IMR-90 (cell line): Measurements from ENCODE around the gene SLC16A4. TPM values are rescaled to one million over a fixed set of nuclear protein-coding genes. Genes with fewer than 3 reads are reported as not detected.

Experiments
- ATAC-seq: fragments of 200-7000 bp; cut with Tn5 transposase; 2 replicates; pipeline ENCODE4 v1.9.1; 2020; ENCODE audit warnings: low read depth, mild to moderate bottlenecking, moderate library complexity
- BruUV-seq: library from RNA; stranded (reverse); fragments of 400-500 nt; replicated peaks from 2 replicates; lab custom pipeline; 2021; lab: Mats Ljungman, UMichigan
- CTCF ChIA-PET: fragments of 300-600 bp; formaldehyde crosslinking; extraction: SDS; loops from one replicate; lab custom pipeline; 2021; ENCODE audit warnings: antibody characterized with exemption; lab: Yijun Ruan, JAX
- POLR2A ChIA-PET: fragments of 300-600 bp; sonication (Branson Sonifier 250); formaldehyde crosslinking; loops from one replicate; lab custom pipeline; 2022; ENCODE audit warnings: antibody characterized with exemption; ENCODE audit not compliant: unreplicated experiment; lab: Charles Lee
- DNase-seq: peaks from one replicate; pipeline ENCODE4 v3.0.0; 2013
- H2AFZ ChIP-seq: replicated peaks from 2 replicates; pipeline ENCODE3; 2013; ENCODE audit warnings: low read length, mild to moderate bottlenecking; ENCODE audit not compliant: poor library complexity
- H2AK5ac ChIP-seq: 2 replicates; pipeline ENCODE4 v1.6.1; 2013; ENCODE audit warnings: low read depth, low read length, inconsistent platforms
- H2AK9ac ChIP-seq: replicated peaks from 2 replicates; pipeline ENCODE3; 2013; ENCODE audit warnings: mild to moderate bottlenecking, low read depth, low read length, moderate library complexity; ENCODE audit not compliant: poor library complexity
- H2BK120ac ChIP-seq: 2 replicates; pipeline ENCODE4 v1.6.1; 2013; ENCODE audit warnings: low read depth, low read length, inconsistent platforms
- H2BK15ac ChIP-seq: 3 replicates; pipeline ENCODE4 v1.6.1; 2013; ENCODE audit warnings: low read depth, low read length, inconsistent platforms
- H2BK20ac ChIP-seq: 2 replicates; pipeline ENCODE4 v1.6.1; 2013; ENCODE audit warnings: low read depth, mild to moderate bottlenecking, inconsistent platforms, low read length, moderate library complexity
- H2BK5ac ChIP-seq: 2 replicates; pipeline ENCODE4 v1.6.1; 2013; ENCODE audit warnings: mild to moderate bottlenecking, low read depth, low read length, inconsistent platforms; ENCODE audit not compliant: poor library complexity, severe bottlenecking
- H3K14ac ChIP-seq: replicated peaks from 2 replicates; pipeline ENCODE4 v1.6.1; 2013; ENCODE audit warnings: low read depth, low read length, inconsistent platforms
- H3K18ac ChIP-seq: 2 replicates; pipeline ENCODE4 v1.6.1; 2013; ENCODE audit warnings: low read depth, low read length, control low read depth
- H3K23ac ChIP-seq: 2 replicates; pipeline ENCODE4 v1.6.1; 2013; ENCODE audit warnings: low read depth, low read length, inconsistent platforms
- H3K27ac ChIP-seq: 2 replicates; pipeline ENCODE4 v1.5.1; 2013; ENCODE audit warnings: mild to moderate bottlenecking, control low read depth, low read length; ENCODE audit not compliant: insufficient read depth
- H3K27me3 ChIP-seq: 2 replicates; pipeline ENCODE4 v1.6.1; 2013; ENCODE audit warnings: low read length; ENCODE audit not compliant: control insufficient read depth, insufficient read depth
- H3K36me3 ChIP-seq: 2 replicates; pipeline ENCODE4 v1.6.1; 2013; ENCODE audit warnings: low read length, mixed read lengths; ENCODE audit not compliant: control insufficient read depth, insufficient read depth
- H3K4ac ChIP-seq: 2 replicates; pipeline ENCODE4 v1.6.1; 2013; ENCODE audit warnings: low read depth, low read length, inconsistent platforms
- H3K4me1 ChIP-seq: 2 replicates; pipeline ENCODE4 v1.6.1; 2013; ENCODE audit warnings: low read length, mixed read lengths; ENCODE audit not compliant: control insufficient read depth, insufficient read depth
- H3K4me2 ChIP-seq: 2 replicates; pipeline ENCODE4 v1.6.1; 2013; ENCODE audit warnings: low read depth, mild to moderate bottlenecking, control low read depth, low read length, moderate library complexity
- H3K4me3 ChIP-seq: 2 replicates; pipeline ENCODE4 v1.5.1; 2013; ENCODE audit warnings: low read depth, mild to moderate bottlenecking, control low read depth, low read length, moderate library complexity; ENCODE audit not compliant: insufficient read depth
- H3K56ac ChIP-seq: 2 replicates; pipeline ENCODE4 v1.6.1; 2013; ENCODE audit warnings: low read length, inconsistent platforms; ENCODE audit not compliant: insufficient read depth; ENCODE audit errors: extremely low read depth
- H3K79me1 ChIP-seq, 2 experiments: 2 replicates each; pipeline ENCODE4 v1.6.1; 2013; ENCODE audit warnings: low read length in 2 of 2, inconsistent platforms in 1 of 2, low read depth in 1 of 2
- H3K9ac ChIP-seq: 2 replicates; pipeline ENCODE4 v1.6.1; 2013; ENCODE audit warnings: low read depth, low read length, control low read depth
- H3K9me1 ChIP-seq: 2 replicates; pipeline ENCODE4 v1.6.1; 2013; ENCODE audit warnings: low read length, inconsistent platforms; ENCODE audit not compliant: insufficient read depth
- H3K9me3 ChIP-seq: 2 replicates; pipeline ENCODE4 v1.6.1; 2013; ENCODE audit warnings: low read length; ENCODE audit not compliant: control insufficient read depth, insufficient read depth
- H4K20me1 ChIP-seq: 2 replicates; pipeline ENCODE4 v1.6.1; 2013; ENCODE audit warnings: low read length, inconsistent platforms; ENCODE audit not compliant: insufficient read depth
- H4K5ac ChIP-seq: 2 replicates; pipeline ENCODE4 v1.6.1; 2013; ENCODE audit warnings: mild to moderate bottlenecking, low read depth, low read length, control low read depth
- H4K8ac ChIP-seq, 2 experiments: 2 replicates each; pipeline ENCODE4 v1.6.1; 2013; ENCODE audit warnings: low read depth in 2 of 2, low read length in 2 of 2, control low read depth in 1 of 2, inconsistent platforms in 1 of 2
- H4K91ac ChIP-seq: 2 replicates; pipeline ENCODE4 v1.6.1; 2013; ENCODE audit warnings: low read depth, low read length, inconsistent platforms; ENCODE audit not compliant: insufficient read depth
- BHLHE40 ChIP-seq: fragments of 150-350 bp; IDR thresholded peaks from 2 replicates; pipeline ENCODE4 v1.6.1; 2016; ENCODE audit warnings: mild to moderate bottlenecking, low read depth, low read length
- CEBPB ChIP-seq: IDR thresholded peaks from 2 replicates; pipeline ENCODE4 v1.6.1; 2012; ENCODE audit warnings: low read depth, low read length, improper control_type of control experiment
- CHD1 ChIP-seq: IDR thresholded peaks from 2 replicates; pipeline ENCODE4 v1.6.1; 2012; ENCODE audit warnings: low read depth, low read length, improper control_type of control experiment
- ELK1 ChIP-seq: fragments of 150-350 bp; IDR thresholded peaks from 2 replicates; pipeline ENCODE4 v1.6.1; 2016; ENCODE audit warnings: low read depth, mild to moderate bottlenecking, low read length, moderate library complexity, borderline replicate concordance
- FOS ChIP-seq: fragments of 150-350 bp; IDR thresholded peaks from 2 replicates; pipeline ENCODE4 v1.6.1; 2016; ENCODE audit warnings: low read depth, low read length
- MAFK ChIP-seq: IDR thresholded peaks from 2 replicates; pipeline ENCODE4 v1.6.1; 2012; ENCODE audit warnings: low read depth, low read length, improper control_type of control experiment
- MAZ ChIP-seq: IDR thresholded peaks from 2 replicates; pipeline ENCODE4 v1.6.1; 2012; ENCODE audit warnings: low read depth, mild to moderate bottlenecking, low read length, improper control_type of control experiment, moderate library complexity, borderline replicate concordance
- MXI1 ChIP-seq: IDR thresholded peaks from 2 replicates; pipeline ENCODE4 v1.6.1; 2012; ENCODE audit warnings: low read depth, mild to moderate bottlenecking, low read length, moderate library complexity, borderline replicate concordance
- NFE2L2 ChIP-seq: fragments of 150-350 bp; IDR thresholded peaks from 2 replicates; pipeline ENCODE4 v1.6.1; 2016; ENCODE audit warnings: low read depth, mild to moderate bottlenecking, low read length
- POLR2A ChIP-seq: IDR thresholded peaks from 2 replicates; pipeline ENCODE4 v1.6.1; 2012; ENCODE audit warnings: mild to moderate bottlenecking, low read depth, low read length
- RAD21 ChIP-seq: IDR thresholded peaks from 2 replicates; pipeline ENCODE4 v1.6.1; 2012; ENCODE audit warnings: low read length, improper control_type of control experiment
- RCOR1 ChIP-seq: IDR thresholded peaks from 2 replicates; pipeline ENCODE4 v1.6.1; 2012; ENCODE audit warnings: mild to moderate bottlenecking, low read length, improper control_type of control experiment; ENCODE audit not compliant: insufficient replicate concordance
- RFX5 ChIP-seq: IDR thresholded peaks from 2 replicates; pipeline ENCODE4 v1.8.0; 2012; ENCODE audit warnings: low read depth, mild to moderate bottlenecking, low read length, moderate library complexity
- SMC3 ChIP-seq: fragments of 150-350 bp; IDR thresholded peaks from 2 replicates; pipeline ENCODE4 v1.6.1; 2016; ENCODE audit warnings: low read depth, mild to moderate bottlenecking, antibody characterized with exemption, low read length, moderate library complexity
- USF2 ChIP-seq: fragments of 150-350 bp; IDR thresholded peaks from 2 replicates; pipeline ENCODE4 v1.6.1; 2017; ENCODE audit warnings: mild to moderate bottlenecking, antibody characterized with exemption, low read length, low read depth
- WGBS, 2 experiments: methylation state at CpG; one replicate each; pipeline versions ENCODE4 v1.1.5 to v1.1.7; 2013; ENCODE audit warnings: missing lambda C conversion rate in 2 of 2; ENCODE audit not compliant: insufficient read length in 1 of 2; ENCODE audit errors: extremely low coverage in 2 of 2; 5-methylcytosine and 5-hydroxymethylcytosine counted together
- dilution Hi-C: fragments of 300-500 bp; cut with HindIII; formaldehyde crosslinking; loops from one replicate; pipeline ENCODE4 v1.14.3; 2018; ENCODE audit warnings: low sequenced_read_pairs; ENCODE audit not compliant: unreplicated experiment
- in situ Hi-C: fragments of 300-500 bp; cut with MboI; formaldehyde crosslinking; loops from 3 replicates; pipeline ENCODE4 v1.14.3; 2019; ENCODE audit warnings: low sequenced_read_pairs, inconsistent platforms, mixed read lengths
- intact Hi-C: fragments of 100-400 bp; cut with micrococcal nuclease; formaldehyde crosslinking; loops from 2 replicates; pipeline ENCODE4 v1.10.0; 2022
- polyA plus RNA-seq, 3 experiments: library from polyadenylated mRNA; depleted of rRNA; stranded (reverse); fragments of >200 nt; gene quantifications; 2 replicates each; pipeline ENCODE4 v1.2.3, GENCODE V29; 2012; ENCODE audit warnings: low replicate concordance in 1 of 3
- total RNA-seq: library from RNA; depleted of rRNA; stranded (reverse); fragments of >200 nt; gene quantifications from 2 replicates; pipeline ENCODE4 v1.2.3, GENCODE V29; 2012
- TF ChIP-seq, protein P1 (sequence below): conservative IDR thresholded peaks from 2 replicates; pipeline ENCODE4 v1.5.1; 2012; ENCODE audit warnings: mild to moderate bottlenecking, low read depth, low read length, improper control_type of control experiment

The SLC16A4 gene
- total and polyA plus RNA-seq, 2 of the 4 experiments (the other 2 are of a cell fraction) = 27.7 to 65.2 TPM

- CTCF ChIA-PET = no interaction called here
These were observed 70.7 kb downstream of the SLC16A4 start for GRCh38 chr1:110320168-110320518.

More at GRCh38 chr1:110320168-110320518, 70.7 kb downstream of the SLC16A4 start:
- H3K4ac ChIP-seq = no peak overlapping the region
- intact Hi-C loops (no loop called here), dilution Hi-C loops (no loop called here), in situ Hi-C loops (no loop called here)
- H2BK120ac ChIP-seq = no peak overlapping the region
- no peak overlapping the region for H4K5ac ChIP-seq
- H3K23ac ChIP-seq = no peak overlapping the region
- H3K9me1 ChIP-seq = no peaks in the 10 kb centered on the region
- peaks cover 11% of the 10 kb centered on the region for H3K27me3 ChIP-seq
- TF ChIP-seq RAD21 = no peak
- TF ChIP-seq, protein P1, sequence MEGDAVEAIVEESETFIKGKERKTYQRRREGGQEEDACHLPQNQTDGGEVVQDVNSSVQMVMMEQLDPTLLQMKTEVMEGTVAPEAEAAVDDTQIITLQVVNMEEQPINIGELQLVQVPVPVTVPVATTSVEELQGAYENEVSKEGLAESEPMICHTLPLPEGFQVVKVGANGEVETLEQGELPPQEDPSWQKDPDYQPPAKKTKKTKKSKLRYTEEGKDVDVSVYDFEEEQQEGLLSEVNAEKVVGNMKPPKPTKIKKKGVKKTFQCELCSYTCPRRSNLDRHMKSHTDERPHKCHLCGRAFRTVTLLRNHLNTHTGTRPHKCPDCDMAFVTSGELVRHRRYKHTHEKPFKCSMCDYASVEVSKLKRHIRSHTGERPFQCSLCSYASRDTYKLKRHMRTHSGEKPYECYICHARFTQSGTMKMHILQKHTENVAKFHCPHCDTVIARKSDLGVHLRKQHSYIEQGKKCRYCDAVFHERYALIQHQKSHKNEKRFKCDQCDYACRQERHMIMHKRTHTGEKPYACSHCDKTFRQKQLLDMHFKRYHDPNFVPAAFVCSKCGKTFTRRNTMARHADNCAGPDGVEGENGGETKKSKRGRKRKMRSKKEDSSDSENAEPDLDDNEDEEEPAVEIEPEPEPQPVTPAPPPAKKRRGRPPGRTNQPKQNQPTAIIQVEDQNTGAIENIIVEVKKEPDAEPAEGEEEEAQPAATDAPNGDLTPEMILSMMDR = no peak
- TF ChIP-seq MXI1 = no peak
- no peak for TF ChIP-seq RFX5
- TF ChIP-seq FOS = no peak
- TF ChIP-seq BHLHE40 = no peak
- no peak for TF ChIP-seq MAFK
- TF ChIP-seq SMC3 = no peak
- no peak for TF ChIP-seq USF2
- TF ChIP-seq NFE2L2 = no peak
- no peak for TF ChIP-seq CEBPB
- TF ChIP-seq RCOR1 = no peak
- TF ChIP-seq POLR2A = no peak
- TF ChIP-seq CHD1 = no peak
- TF ChIP-seq MAZ = no peak
- no peak for TF ChIP-seq ELK1
- H4K8ac ChIP-seq = no peak overlapping the region
- no peak overlapping the region for H2BK5ac ChIP-seq
- no peak overlapping the region for H3K27ac ChIP-seq
- no peak overlapping the region for H3K14ac ChIP-seq
- no peak overlapping the region for H2BK20ac ChIP-seq
- no peak overlapping the region for H3K4me2 ChIP-seq
- H3K56ac ChIP-seq = no peak overlapping the region
- no peaks in the 10 kb centered on the region for H3K4me1 ChIP-seq
- no peaks in the 10 kb centered on the region for H3K36me3 ChIP-seq
- H3K4me3 ChIP-seq = no peak overlapping the region
- H4K91ac ChIP-seq = no peak overlapping the region
- no peak overlapping the region for H2AFZ ChIP-seq
- H3K9ac ChIP-seq = no peak overlapping the region
- BruUV-seq = no TSS peak
- POLR2A ChIA-PET = no interaction called here
- no peaks in the 10 kb centered on the region for H3K79me1 ChIP-seq
- H2BK15ac ChIP-seq = no peak overlapping the region
- no peak overlapping the region for H3K18ac ChIP-seq
- no peak overlapping the region for H2AK5ac ChIP-seq
- H2AK9ac ChIP-seq = no peak overlapping the region
- H4K20me1 ChIP-seq = no peaks in the 10 kb centered on the region
- peaks cover 4% of the 10 kb centered on the region; the same call in 1 of the 2 replicates for H3K9me3 ChIP-seq
- ATAC-seq (no peak), DNase-seq (no peak)
- WGBS, 2 experiments = no CpG with 5 or more reads among the region's 1 CpG
